Vagina (tissue), 2 donors: ENCODE data around the gene BSND.

Experiments
- CTCF ChIP-seq, 3 experiments: fragments of 450-650 bp in 2 of 3; fragments of 200-600 bp in 1 of 3; sonication (generic) in 1 of 3; IDR thresholded peaks; one replicate each; pipeline ENCODE4 v1.5.1; 2017 to 2019; ENCODE audit warnings: antibody characterized with exemption in 3 of 3, mild to moderate bottlenecking in 2 of 3, moderate library complexity in 2 of 3
- POLR2A ChIP-seq, 2 donors: fragments of 450-650 bp; IDR thresholded peaks; one replicate each; pipeline ENCODE4 v1.6.1; 2017; ENCODE audit warnings: antibody characterized with exemption in 2 of 2, mild to moderate bottlenecking in 2 of 2, moderate library complexity in 2 of 2

GRCh38 chr1:55040933-55041494 lies 42.3 kb downstream of the BSND start:
- TF ChIP-seq CTCF (IDR thresholded peaks at IDR 0.05) = no peak
- no peak for TF ChIP-seq POLR2A (IDR thresholded peaks at IDR 0.05)
